Naive thymus-derived CD4-positive, alpha-beta T cell (primary cell): ENCODE data around the gene AHNAK. TPM values are rescaled to one million over a fixed set of nuclear protein-coding genes. Genes with fewer than 3 reads are reported as not detected.
A peak's percentile ranks its signal among the peaks of the same experiment; 100 is the strongest.

Source experiments
- ATAC-seq: fragments of 150-1000 bp; cut with Tn5 transposase; 2 replicates; pipeline ENCODE4 v1.10.0; 2021; ENCODE audit warnings: mild to moderate bottlenecking, moderate library complexity
- CTCF ChIA-PET: fragments of 350-600 bp; sonication (Branson Sonifier 250); formaldehyde crosslinking; loops from one replicate; lab custom pipeline; 2021; ENCODE audit warnings: antibody characterized with exemption; lab: Charles Lee
- POLR2A ChIA-PET: fragments of 350-600 bp; sonication (Branson Sonifier 250); formaldehyde crosslinking; loops from one replicate; lab custom pipeline; 2021; ENCODE audit warnings: antibody characterized with exemption, inconsistent platforms; lab: Charles Lee
- DNase-seq, 9 donors: peaks; one replicate each; pipeline versions ENCODE4 v3.0.0 to v3.0.0-alpha.2; 2020 to 2022; ENCODE audit warnings: mixed read lengths in 1 of 9
- H3K27ac ChIP-seq: one replicate; pipeline ENCODE4 v1.7.0; 2013; ENCODE audit warnings: mild to moderate bottlenecking, low read depth, low read length, moderate library complexity
- H3K27me3 ChIP-seq, 2 donors: one replicate each; pipeline ENCODE4 v1.7.0; 2013; ENCODE audit warnings: low read length in 2 of 2, mild to moderate bottlenecking in 2 of 2, moderate library complexity in 2 of 2; ENCODE audit not compliant: control insufficient read depth in 2 of 2, insufficient read depth in 2 of 2
- H3K36me3 ChIP-seq, 3 experiments: 1 replicate in 2 of 3; 2 replicates in 1 of 3; pipeline ENCODE4 v1.7.0; 2013; ENCODE audit warnings: low read length in 3 of 3, mild to moderate bottlenecking in 3 of 3, moderate library complexity in 1 of 3; ENCODE audit not compliant: insufficient read depth in 3 of 3, control insufficient read depth in 2 of 3
- H3K4me1 ChIP-seq, 2 donors: one replicate each; pipeline ENCODE4 v1.7.0; 2013; ENCODE audit warnings: low read length in 2 of 2, mild to moderate bottlenecking in 2 of 2, moderate library complexity in 1 of 2; ENCODE audit not compliant: control insufficient read depth in 2 of 2, insufficient read depth in 2 of 2
- H3K4me3 ChIP-seq: 2 replicates; pipeline ENCODE4 v1.7.0; 2013; ENCODE audit warnings: mild to moderate bottlenecking, low read length
- H3K9me3 ChIP-seq, 3 experiments: 1 replicate in 2 of 3; 2 replicates in 1 of 3; pipeline ENCODE4 v1.7.0; 2013; ENCODE audit warnings: low read length in 3 of 3; ENCODE audit not compliant: control insufficient read depth in 2 of 3
- H3K27ac Mint-ChIP-seq, 9 donors: one replicate each; pipeline ENCODE4 v1.8.0; 2020 to 2022; ENCODE audit warnings: mixed read lengths in 9 of 9, mild to moderate bottlenecking in 8 of 9, moderate library complexity in 5 of 9, inconsistent platforms in 2 of 9
- H3K27me3 Mint-ChIP-seq, 5 donors: one replicate each; pipeline ENCODE4 v1.8.0; 2021 to 2022; ENCODE audit warnings: mixed read lengths in 5 of 5, mild to moderate bottlenecking in 1 of 5
- H3K36me3 Mint-ChIP-seq, 5 donors: one replicate each; pipeline ENCODE4 v1.8.0; 2020 to 2022; ENCODE audit warnings: mixed read lengths in 5 of 5, mild to moderate bottlenecking in 3 of 5, inconsistent platforms in 1 of 5
- H3K4me1 Mint-ChIP-seq, 7 donors: one replicate each; pipeline ENCODE4 v1.8.0; 2020 to 2022; ENCODE audit warnings: mixed read lengths in 7 of 7, mild to moderate bottlenecking in 3 of 7, inconsistent platforms in 1 of 7
- H3K4me3 Mint-ChIP-seq, 10 donors: one replicate each; pipeline ENCODE4 v1.8.0; 2020 to 2022; ENCODE audit warnings: mild to moderate bottlenecking in 10 of 10, mixed read lengths in 10 of 10, moderate library complexity in 6 of 10, inconsistent platforms in 2 of 10
- H3K9me3 Mint-ChIP-seq, 11 donors: one replicate each; pipeline ENCODE4 v1.8.0; 2020 to 2022; ENCODE audit warnings: mixed read lengths in 11 of 11, mild to moderate bottlenecking in 4 of 11, inconsistent platforms in 1 of 11, moderate library complexity in 1 of 11
- intact Hi-C, 2 donors: fragments of 100-400 bp; cut with micrococcal nuclease; formaldehyde crosslinking; loops; one replicate each; pipeline ENCODE4 v1.15.1; 2023
- polyA plus RNA-seq, 2 donors: library from polyadenylated mRNA; unstranded; fragments of 300-500 nt; fragmentation: Illumina TruSeq; gene quantifications; one replicate each; pipeline ENCODE4 v1.2.3, GENCODE V29; 2021
- total RNA-seq, 6 experiments: library from RNA in 5 of 6; stranded (reverse) in 5 of 6; gene quantifications; 1 replicate in 5 of 6; 2 replicates in 1 of 6; pipeline ENCODE4 v1.2.3 and lab custom pipeline; 2021 to 2026

The AHNAK gene
- total and polyA plus RNA-seq, 7 experiments from 2014 or later: 6.7 to 622 (median 233) TPM

DNA sequence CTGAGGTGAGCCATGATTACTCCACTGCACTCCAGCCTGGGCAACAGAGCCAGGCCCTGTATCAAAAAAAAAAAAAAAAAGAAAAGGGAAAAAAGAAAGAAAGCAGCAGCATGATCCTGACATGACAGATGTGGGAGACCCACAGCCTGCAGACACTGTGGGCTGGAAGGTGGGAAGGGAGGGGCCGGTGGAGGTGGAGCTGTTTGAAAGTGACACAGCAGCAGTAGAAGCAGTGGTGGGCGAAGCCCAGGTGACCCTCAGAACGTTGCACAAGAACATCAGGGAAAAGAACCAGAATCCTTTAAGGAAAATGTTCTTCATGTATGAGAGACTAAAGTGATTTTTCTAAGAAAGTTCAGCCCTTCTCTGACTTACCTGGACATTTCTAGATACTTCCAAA is 154.1 kb downstream of the AHNAK start:
- Histone ChIP-seq H3K4me1 (no peaks in the 10 kb centered on the region), H3K4me3 (no peak overlapping the region), H3K27ac (no peak overlapping the region), H3K9me3 (no peaks in the 10 kb centered on the region), H3K27me3 (no peaks in the 10 kb centered on the region), H3K36me3 (no peaks in the 10 kb centered on the region)
- DNase-seq (no peak), ATAC-seq (no peak)
- ChIA-PET POLR2A (interaction anchor here (0.5 to 0.7 kb wide), 2 partner anchors 485 to 980 kb away, joined by 3 to 9 read pairs; no protein-coding TSS in a partner anchor), CTCF (interaction anchor here (0.9 to 3.2 kb wide), 7 partner anchors 9 to 175 kb away, joined by 3 to 22 read pairs (median 5); no protein-coding TSS in a partner anchor)
- Mint-ChIP-seq H3K4me3 (no peak overlapping the region), H3K9me3 (no peaks in the 10 kb centered on the region), H3K4me1 (peaks cover 0 to 20% (median 9%) of the 10 kb centered on the region in 7 donors), H3K36me3 (no peaks in the 10 kb centered on the region), H3K27me3 (no peaks in the 10 kb centered on the region), H3K27ac (peak overlapping the region in 4 of 9 donors; percentile 25 to 88 (median 47))
- intact Hi-C loops: no loop called here

DNA sequence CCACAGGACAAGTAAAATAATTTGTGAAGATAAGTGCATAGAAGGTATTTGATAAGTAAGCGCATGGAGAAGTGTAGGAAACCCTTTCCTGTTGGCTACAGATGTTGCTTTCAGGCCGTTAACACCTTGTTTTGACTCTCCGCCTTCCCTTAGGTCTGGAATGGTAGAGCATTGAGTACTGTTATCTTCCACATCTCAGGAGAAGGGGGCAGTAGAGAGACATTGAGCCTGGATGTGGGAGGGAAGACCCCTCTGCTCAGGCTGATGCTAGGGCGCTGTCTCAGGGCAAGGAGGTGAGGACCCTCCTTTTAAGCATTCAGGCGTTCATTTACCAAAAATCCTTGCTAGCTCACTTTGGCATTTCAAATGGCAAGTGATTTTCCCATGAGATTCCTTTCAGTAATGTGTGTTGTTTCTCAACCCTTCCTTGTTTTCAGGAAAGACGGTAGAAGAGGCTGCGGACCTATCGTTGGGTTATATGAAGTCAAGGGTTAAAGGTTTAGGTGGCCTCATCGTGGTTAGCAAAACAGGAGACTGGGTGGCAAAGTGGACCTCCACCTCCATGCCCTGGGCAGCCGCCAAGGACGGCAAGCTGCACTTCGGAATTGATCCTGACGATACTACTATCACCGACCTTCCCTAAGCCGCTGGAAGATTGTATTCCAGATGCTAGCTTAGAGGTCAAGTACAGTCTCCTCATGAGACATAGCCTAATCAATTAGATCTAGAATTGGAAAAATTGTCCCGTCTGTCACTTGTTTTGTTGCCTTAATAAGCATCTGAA is 154.8 kb downstream of the AHNAK start:
- H3K36me3 Mint-ChIP-seq: no peaks in the 10 kb centered on the region
- Histone ChIP-seq H3K9me3 (no peaks in the 10 kb centered on the region), H3K4me1 (no peaks in the 10 kb centered on the region), H3K36me3 (no peaks in the 10 kb centered on the region), H3K4me3 (no peak overlapping the region), H3K27ac (no peak overlapping the region), H3K27me3 (no peaks in the 10 kb centered on the region)
- intact Hi-C loops: no loop called here
- H3K4me1 Mint-ChIP-seq: peaks cover 0 to 23% (median 9%) of the 10 kb centered on the region in 7 donors
- ATAC-seq: no peak
- ChIA-PET CTCF (interaction anchor here (1.5 to 3.5 kb wide), 3 partner anchors 10 to 151 kb away, joined by 5 to 14 read pairs (median 6); no protein-coding TSS in a partner anchor), POLR2A (interaction anchor here (0.5 kb wide), 1 partner anchor 486 kb away, joined by 3 read pairs; no protein-coding TSS in a partner anchor)
- peak overlapping the region in 3 of 9 donors; percentile 25 to 88 (median 63) for H3K27ac Mint-ChIP-seq
- no peaks in the 10 kb centered on the region for H3K27me3 Mint-ChIP-seq
- no peaks in the 10 kb centered on the region for H3K9me3 Mint-ChIP-seq
- no peak overlapping the region for H3K4me3 Mint-ChIP-seq
- no peak for DNase-seq

DNA sequence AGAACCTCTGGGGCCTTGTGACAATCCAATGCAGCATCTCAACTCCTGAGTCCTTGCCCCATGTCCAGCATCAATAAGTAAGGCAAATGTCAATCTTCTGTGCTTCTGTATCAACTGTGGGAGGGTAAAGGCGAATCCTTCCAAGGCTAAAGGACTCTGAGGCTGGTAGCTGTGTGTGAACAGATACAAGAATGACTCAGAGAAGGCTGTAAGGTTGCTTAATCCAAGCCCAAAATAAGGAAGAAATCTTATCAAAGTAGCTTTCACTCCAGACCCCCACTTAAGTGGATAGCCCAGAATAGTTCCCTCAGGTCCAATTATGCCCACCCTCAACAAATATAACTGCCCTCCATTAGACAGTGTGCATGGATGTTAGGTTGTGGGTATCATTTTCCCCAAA is 155.9 kb downstream of the AHNAK start:
- no peaks in the 10 kb centered on the region for H3K27me3 Mint-ChIP-seq
- H3K9me3 ChIP-seq: no peaks in the 10 kb centered on the region
- CTCF ChIA-PET: interaction anchor here (0.8 to 3.5 kb wide), 4 partner anchors 9 to 169 kb away, joined by 3 to 14 read pairs (median 4); no protein-coding TSS in a partner anchor
- H3K36me3 ChIP-seq: no peaks in the 10 kb centered on the region
- H3K36me3 Mint-ChIP-seq: no peaks in the 10 kb centered on the region
- POLR2A ChIA-PET: interaction anchor here (0.6 to 1.1 kb wide), 2 partner anchors 14 to 183 kb away, joined by 3 read pairs; no protein-coding TSS in a partner anchor
- ATAC-seq (no peak), DNase-seq (no peak)
- H3K27ac Mint-ChIP-seq: no peak overlapping the region
- intact Hi-C loops: no loop called here
- H3K9me3 Mint-ChIP-seq: no peaks in the 10 kb centered on the region
- H3K27me3 ChIP-seq: no peaks in the 10 kb centered on the region
- peaks cover 0 to 6% of the 10 kb centered on the region in 2 donors for H3K4me1 ChIP-seq
- H3K4me3 Mint-ChIP-seq: no peak overlapping the region
- H3K27ac ChIP-seq: no peak overlapping the region
- peaks cover 0 to 27% (median 12%) of the 10 kb centered on the region in 7 donors for H3K4me1 Mint-ChIP-seq
- H3K4me3 ChIP-seq: no peak overlapping the region

DNA sequence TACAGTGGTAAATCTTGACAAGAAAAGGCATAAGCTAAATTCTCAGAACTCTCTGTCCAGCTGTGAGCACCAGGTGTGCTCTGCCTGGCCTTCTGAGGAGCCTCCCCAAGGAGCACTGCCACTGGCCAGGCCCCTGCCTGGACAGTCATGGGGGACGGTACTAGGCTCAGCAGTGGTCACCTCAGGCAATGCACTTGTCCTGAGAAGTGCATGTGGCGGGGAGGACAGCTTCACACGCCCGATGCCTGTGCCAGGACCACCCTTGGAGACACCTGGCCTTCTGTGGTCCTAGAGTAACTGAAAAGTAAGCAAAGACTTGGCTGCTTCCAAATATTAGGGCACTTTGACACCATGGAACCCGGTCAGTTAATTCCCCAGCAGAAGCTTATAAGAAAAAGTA is 156.4 kb downstream of the AHNAK start:
- intact Hi-C loops: no loop called here
- no peak overlapping the region for H3K27ac ChIP-seq

DNA sequence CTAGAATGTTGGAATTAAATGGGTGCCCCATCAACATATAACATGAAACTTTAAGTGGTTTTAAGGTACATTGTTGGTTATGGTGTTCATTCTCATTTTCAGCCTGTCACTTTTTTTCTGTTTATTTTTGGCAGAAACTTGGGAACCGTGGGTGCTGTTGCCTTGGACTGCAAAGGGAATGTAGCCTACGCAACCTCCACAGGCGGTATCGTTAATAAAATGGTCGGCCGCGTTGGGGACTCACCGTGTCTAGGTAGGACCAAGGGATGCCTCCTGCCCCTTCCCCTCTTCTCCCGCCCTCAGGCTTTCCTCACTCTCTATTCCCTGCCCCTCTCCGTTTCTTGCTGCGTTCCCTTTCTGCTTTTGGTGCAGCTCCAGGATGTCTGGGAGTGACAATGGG is 157.6 kb downstream of the AHNAK start:
- Histone ChIP-seq H3K4me1 (peaks cover 0 to 6% of the 10 kb centered on the region in 2 donors), H3K4me3 (no peak overlapping the region), H3K27me3 (no peaks in the 10 kb centered on the region), H3K27ac (no peak overlapping the region), H3K9me3 (no peaks in the 10 kb centered on the region), H3K36me3 (no peaks in the 10 kb centered on the region)
- peak overlapping the region in 1 of 9 donors; percentile 33 for H3K27ac Mint-ChIP-seq
- POLR2A ChIA-PET: no interaction called here
- CTCF ChIA-PET: interaction anchor here (3.5 kb wide), 1 partner anchor 35 kb away, joined by 14 read pairs; no protein-coding TSS in a partner anchor
- H3K27me3 Mint-ChIP-seq: no peaks in the 10 kb centered on the region
- no peak for ATAC-seq
- H3K36me3 Mint-ChIP-seq: no peaks in the 10 kb centered on the region
- no peaks in the 10 kb centered on the region for H3K9me3 Mint-ChIP-seq
- no peak for DNase-seq
- peaks cover 0 to 18% (median 7%) of the 10 kb centered on the region in 7 donors for H3K4me1 Mint-ChIP-seq
- intact Hi-C loops: no loop called here
- no peak overlapping the region for H3K4me3 Mint-ChIP-seq

More for the DNA sequence above, 156.4 kb downstream of the AHNAK start:
- Histone ChIP-seq H3K4me3 (no peak overlapping the region), H3K9me3 (no peaks in the 10 kb centered on the region), H3K27me3 (no peaks in the 10 kb centered on the region), H3K36me3 (no peaks in the 10 kb centered on the region), H3K4me1 (peaks cover 0 to 6% of the 10 kb centered on the region in 2 donors)
- H3K36me3 Mint-ChIP-seq: no peaks in the 10 kb centered on the region
- ChIA-PET CTCF (interaction anchor here (0.8 to 3.5 kb wide), 4 partner anchors 9 to 169 kb away, joined by 3 to 14 read pairs (median 4); no protein-coding TSS in a partner anchor), POLR2A (interaction anchor here (0.7 to 1.1 kb wide), 2 partner anchors 182 to 184 kb away, joined by 3 read pairs; no protein-coding TSS in a partner anchor)
- H3K27me3 Mint-ChIP-seq: no peaks in the 10 kb centered on the region
- no peaks in the 10 kb centered on the region for H3K9me3 Mint-ChIP-seq
- ATAC-seq: no peak
- H3K4me3 Mint-ChIP-seq: no peak overlapping the region
- no peak overlapping the region for H3K27ac Mint-ChIP-seq
- DNase-seq: no peak
- peaks cover 0 to 27% (median 12%) of the 10 kb centered on the region in 7 donors for H3K4me1 Mint-ChIP-seq

DNA sequence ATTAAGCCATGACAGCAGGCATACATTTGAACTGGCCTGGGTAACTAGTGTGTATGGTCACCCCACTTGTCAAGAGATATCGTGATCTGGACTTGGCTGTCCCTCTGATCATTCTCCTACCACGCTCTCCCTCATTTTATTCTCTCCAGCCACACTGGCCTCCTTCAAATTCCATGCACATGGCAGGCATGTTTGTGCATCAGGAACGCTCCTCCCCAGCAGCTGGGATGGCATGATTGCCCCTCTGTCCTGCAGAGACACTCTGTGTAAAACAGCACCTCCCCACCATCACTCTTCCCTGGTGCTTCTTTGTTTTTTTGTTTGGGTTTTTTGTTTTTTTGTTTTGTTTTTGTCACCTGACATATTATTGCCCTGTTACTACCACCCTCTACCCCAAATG is 159.2 kb downstream of the AHNAK start:
- no peak for ATAC-seq
- peaks cover 0 to 6% of the 10 kb centered on the region in 2 donors for H3K4me1 ChIP-seq
- Mint-ChIP-seq H3K4me1 (peaks cover 0 to 12% (median 3%) of the 10 kb centered on the region in 7 donors), H3K27ac (no peak overlapping the region), H3K27me3 (no peaks in the 10 kb centered on the region), H3K4me3 (peak overlapping the region in 1 of 10 donors; percentile 9), H3K36me3 (no peaks in the 10 kb centered on the region), H3K9me3 (no peaks in the 10 kb centered on the region)
- no peaks in the 10 kb centered on the region for H3K9me3 ChIP-seq
- no peak for DNase-seq
- no peaks in the 10 kb centered on the region for H3K27me3 ChIP-seq
- ChIA-PET POLR2A (no interaction called here), CTCF (no interaction called here)
- H3K4me3 ChIP-seq: no peak overlapping the region
- intact Hi-C loops: no loop called here
- no peak overlapping the region for H3K27ac ChIP-seq
- no peaks in the 10 kb centered on the region for H3K36me3 ChIP-seq
